ENCODE measurements around the gene AK5.

Gene AK5

DNA sequence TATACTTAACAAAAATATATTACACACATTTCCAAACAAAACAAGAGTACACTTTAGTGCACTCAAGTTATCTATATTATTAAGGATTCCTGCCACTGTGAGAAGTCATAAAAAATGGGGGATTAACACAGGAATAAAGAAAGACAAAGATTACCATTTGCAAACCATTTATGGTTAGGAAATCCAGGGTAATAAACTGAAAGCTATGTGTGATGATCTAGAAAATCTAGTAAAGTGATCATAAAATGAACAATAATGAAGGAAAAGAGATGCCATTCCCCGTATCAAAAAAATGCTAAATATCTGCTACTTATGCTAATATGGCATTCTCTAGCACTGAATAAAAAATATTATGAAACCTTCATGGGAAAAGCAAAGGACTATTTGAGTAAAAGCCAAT is 101.4 kb downstream of the AK5 start:
- ATAC-seq (ENCODE audit: low read depth) (no peak), DNase-seq (ENCODE audit: low spot score) (no peak)
- Histone ChIP-seq H3K27ac (ENCODE audit: poor library complexity, severe bottlenecking) (no peak overlapping the region), H3K27me3 (ENCODE audit: insufficient read depth, poor library complexity, severe bottlenecking) (no peaks in the 10 kb centered on the region), H3K4me1 (ENCODE audit: insufficient read depth, poor library complexity, severe bottlenecking) (no peaks in the 10 kb centered on the region), H3K4me3 (ENCODE audit: severe bottlenecking) (no peak overlapping the region), H3K36me3 (ENCODE audit: low read depth) (no peaks in the 10 kb centered on the region), H3K9me3 (ENCODE audit: severe bottlenecking) (no peaks in the 10 kb centered on the region)
- TF ChIP-seq, protein P1, sequence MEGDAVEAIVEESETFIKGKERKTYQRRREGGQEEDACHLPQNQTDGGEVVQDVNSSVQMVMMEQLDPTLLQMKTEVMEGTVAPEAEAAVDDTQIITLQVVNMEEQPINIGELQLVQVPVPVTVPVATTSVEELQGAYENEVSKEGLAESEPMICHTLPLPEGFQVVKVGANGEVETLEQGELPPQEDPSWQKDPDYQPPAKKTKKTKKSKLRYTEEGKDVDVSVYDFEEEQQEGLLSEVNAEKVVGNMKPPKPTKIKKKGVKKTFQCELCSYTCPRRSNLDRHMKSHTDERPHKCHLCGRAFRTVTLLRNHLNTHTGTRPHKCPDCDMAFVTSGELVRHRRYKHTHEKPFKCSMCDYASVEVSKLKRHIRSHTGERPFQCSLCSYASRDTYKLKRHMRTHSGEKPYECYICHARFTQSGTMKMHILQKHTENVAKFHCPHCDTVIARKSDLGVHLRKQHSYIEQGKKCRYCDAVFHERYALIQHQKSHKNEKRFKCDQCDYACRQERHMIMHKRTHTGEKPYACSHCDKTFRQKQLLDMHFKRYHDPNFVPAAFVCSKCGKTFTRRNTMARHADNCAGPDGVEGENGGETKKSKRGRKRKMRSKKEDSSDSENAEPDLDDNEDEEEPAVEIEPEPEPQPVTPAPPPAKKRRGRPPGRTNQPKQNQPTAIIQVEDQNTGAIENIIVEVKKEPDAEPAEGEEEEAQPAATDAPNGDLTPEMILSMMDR (IDR thresholded peaks at IDR 0.05; ENCODE audit: poor library complexity, severe bottlenecking) = no peak

DNA sequence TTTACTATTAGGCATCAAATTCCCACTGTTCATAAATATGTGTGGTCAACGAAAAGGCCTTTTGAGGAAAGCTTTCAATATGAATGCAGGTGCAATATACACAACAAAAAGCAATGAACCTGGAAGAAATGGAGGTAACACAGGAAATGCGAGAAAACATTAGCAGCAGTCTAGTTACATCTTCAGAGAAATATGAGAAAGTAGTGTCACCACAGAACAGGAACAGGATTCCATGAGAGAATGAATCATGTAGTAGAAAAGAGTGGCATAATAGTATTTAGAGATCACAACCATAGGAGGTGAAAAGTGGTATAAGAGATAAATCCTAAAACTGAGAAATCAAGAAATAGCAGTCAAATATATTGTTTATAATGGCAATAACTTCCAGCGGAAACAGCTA is 103.7 kb downstream of the AK5 start:
- TF ChIP-seq, protein P1 (IDR thresholded peaks at IDR 0.05; ENCODE audit: poor library complexity, severe bottlenecking) = no peak
- Histone ChIP-seq H3K27me3 (ENCODE audit: insufficient read depth, poor library complexity, severe bottlenecking) (no peaks in the 10 kb centered on the region), H3K9me3 (ENCODE audit: severe bottlenecking) (no peaks in the 10 kb centered on the region), H3K36me3 (ENCODE audit: low read depth) (no peaks in the 10 kb centered on the region), H3K27ac (ENCODE audit: poor library complexity, severe bottlenecking) (no peak overlapping the region), H3K4me1 (ENCODE audit: insufficient read depth, poor library complexity, severe bottlenecking) (no peaks in the 10 kb centered on the region), H3K4me3 (ENCODE audit: severe bottlenecking) (no peak overlapping the region)
- ATAC-seq (ENCODE audit: low read depth) (no peak), DNase-seq (ENCODE audit: low spot score) (no peak)

DNA sequence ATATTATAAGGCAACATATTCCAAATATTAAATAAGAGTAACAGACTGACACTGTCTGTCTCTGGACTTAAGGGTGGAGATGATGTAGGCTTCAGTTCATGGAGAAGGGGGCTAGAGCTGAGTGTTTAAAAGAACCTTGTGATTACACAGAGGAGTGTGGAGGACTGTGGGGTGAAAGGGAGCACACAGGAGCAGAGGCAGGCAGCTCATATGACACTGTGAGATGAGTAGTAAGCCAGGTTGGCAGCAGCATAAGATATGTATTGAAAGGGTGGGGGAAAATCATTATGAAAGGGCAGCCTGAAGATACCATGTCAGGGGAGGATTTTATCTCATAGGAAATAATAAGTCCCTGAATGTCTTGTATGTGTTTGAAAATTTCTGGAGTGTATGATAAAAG is 104.5 kb downstream of the AK5 start:
- no peak for ATAC-seq (ENCODE audit: low read depth)
- Histone ChIP-seq H3K27ac (ENCODE audit: poor library complexity, severe bottlenecking) (no peak overlapping the region), H3K4me1 (ENCODE audit: insufficient read depth, poor library complexity, severe bottlenecking) (no peaks in the 10 kb centered on the region), H3K27me3 (ENCODE audit: insufficient read depth, poor library complexity, severe bottlenecking) (no peaks in the 10 kb centered on the region), H3K9me3 (ENCODE audit: severe bottlenecking) (no peaks in the 10 kb centered on the region), H3K36me3 (ENCODE audit: low read depth) (no peaks in the 10 kb centered on the region), H3K4me3 (ENCODE audit: severe bottlenecking) (no peak overlapping the region)
- TF ChIP-seq, protein P1 (IDR thresholded peaks at IDR 0.05; ENCODE audit: poor library complexity, severe bottlenecking) = no peak
- DNase-seq (ENCODE audit: low spot score) = no peak

DNA sequence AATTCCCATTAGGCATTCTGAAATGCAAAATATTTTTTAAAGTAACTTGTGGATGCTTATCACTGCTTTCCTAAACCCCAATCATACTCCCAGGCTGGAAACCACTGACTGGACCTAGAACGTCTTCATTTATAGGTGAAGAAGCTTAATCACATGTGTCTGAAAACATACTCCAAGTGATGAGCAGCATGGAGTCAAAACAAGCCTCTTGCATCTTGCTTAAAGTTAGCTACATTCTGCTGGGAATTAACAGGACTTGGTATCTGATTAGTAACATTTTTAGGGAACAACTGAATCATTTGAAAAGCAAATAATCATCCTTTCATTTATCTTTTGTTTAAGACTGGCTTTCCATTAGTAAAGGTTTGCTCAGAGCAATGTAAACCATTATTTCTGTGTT is 105.7 kb downstream of the AK5 start:
- H3K27ac ChIP-seq (ENCODE audit: poor library complexity, severe bottlenecking) = no peak overlapping the region
- H3K9me3 ChIP-seq (ENCODE audit: severe bottlenecking) = no peaks in the 10 kb centered on the region
- no peaks in the 10 kb centered on the region for H3K36me3 ChIP-seq (ENCODE audit: low read depth)
- no peaks in the 10 kb centered on the region for H3K4me1 ChIP-seq (ENCODE audit: insufficient read depth, poor library complexity, severe bottlenecking)
- no peak for ATAC-seq (ENCODE audit: low read depth)
- H3K4me3 ChIP-seq (ENCODE audit: severe bottlenecking) = no peak overlapping the region
- no peaks in the 10 kb centered on the region for H3K27me3 ChIP-seq (ENCODE audit: insufficient read depth, poor library complexity, severe bottlenecking)
- no peak for DNase-seq (ENCODE audit: low spot score)
- TF ChIP-seq, protein P1 (IDR thresholded peaks at IDR 0.05; ENCODE audit: poor library complexity, severe bottlenecking) = no peak

GRCh38 chr1:77388661-77389060 is 106.8 kb downstream of the AK5 start:
- Histone ChIP-seq H3K36me3 (ENCODE audit: low read depth) (no peaks in the 10 kb centered on the region), H3K4me3 (ENCODE audit: severe bottlenecking) (no peak overlapping the region), H3K4me1 (ENCODE audit: insufficient read depth, poor library complexity, severe bottlenecking) (no peaks in the 10 kb centered on the region), H3K9me3 (ENCODE audit: severe bottlenecking) (no peaks in the 10 kb centered on the region), H3K27me3 (ENCODE audit: insufficient read depth, poor library complexity, severe bottlenecking) (no peaks in the 10 kb centered on the region), H3K27ac (ENCODE audit: poor library complexity, severe bottlenecking) (no peak overlapping the region)
- TF ChIP-seq, protein P1 (IDR thresholded peaks at IDR 0.05; ENCODE audit: poor library complexity, severe bottlenecking) = no peak
- ATAC-seq (ENCODE audit: low read depth) (no peak), DNase-seq (ENCODE audit: low spot score) (no peak)

All from RWPE2 (cell line).